Omental fat pad (tissue), 4 donors: ENCODE data around the gene NRXN2. TPM values are rescaled to one million over a fixed set of nuclear protein-coding genes. Genes with fewer than 3 reads are reported as not detected.

Experiments
- ATAC-seq: fragments of 150-250 bp; one replicate; pipeline ENCODE4 v1.9.1; 2016; ENCODE audit warnings: mild to moderate bottlenecking, moderate library complexity; ENCODE audit not compliant: low FRiP score
- DNase-seq: peaks from one replicate; pipeline ENCODE4 v3.0.0-alpha.2; 2019; ENCODE audit warnings: low spot score
- total RNA-seq, 4 donors: library from RNA; depleted of rRNA; stranded (reverse); fragments of >200 nt; gene quantifications; one replicate each; pipeline ENCODE4 v1.1.0, GENCODE V29; 2016
- TF ChIP-seq, protein P1 (sequence below), 3 donors: fragments of 450-650 bp; IDR thresholded peaks; one replicate each; pipeline ENCODE4 v1.5.1; 2016 to 2017; ENCODE audit warnings: antibody characterized with exemption in 3 of 3, mild to moderate bottlenecking in 3 of 3, moderate library complexity in 2 of 3

The NRXN2 gene
- total RNA-seq, 4 donors from 2014 or later, result 1.5 to 6.3 (median 3.4) TPM

DNA sequence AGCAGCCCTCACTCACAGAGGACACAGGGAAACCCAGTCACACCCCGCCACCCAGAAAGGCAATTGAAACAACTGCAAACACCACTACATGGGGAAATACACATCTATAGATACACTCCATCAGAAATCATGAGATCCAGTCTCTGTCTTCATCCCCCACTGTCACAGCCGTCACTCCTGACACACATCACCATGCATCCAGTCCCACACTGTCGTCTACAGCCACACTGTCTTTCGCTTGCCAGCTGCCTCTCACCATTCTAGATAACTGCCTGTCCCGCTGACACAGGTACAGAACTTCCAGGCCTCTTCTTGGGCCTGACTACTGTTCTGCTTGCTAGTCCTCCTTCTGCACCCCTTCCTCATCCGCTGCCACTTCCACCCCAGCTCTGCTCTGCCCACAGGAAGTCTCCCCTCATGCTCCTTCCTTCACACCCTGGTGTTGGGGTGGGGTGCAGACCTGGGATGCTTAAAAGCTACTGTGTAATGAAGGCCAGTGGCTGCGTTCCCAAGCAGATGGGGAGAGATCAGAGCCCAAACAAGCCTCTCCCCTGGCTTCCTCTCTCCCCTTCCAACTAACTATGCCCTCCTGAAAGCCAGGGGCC is 89.3 kb downstream of the NRXN2 start:
- no peak for ATAC-seq
- DNase-seq, result no peak

DNA sequence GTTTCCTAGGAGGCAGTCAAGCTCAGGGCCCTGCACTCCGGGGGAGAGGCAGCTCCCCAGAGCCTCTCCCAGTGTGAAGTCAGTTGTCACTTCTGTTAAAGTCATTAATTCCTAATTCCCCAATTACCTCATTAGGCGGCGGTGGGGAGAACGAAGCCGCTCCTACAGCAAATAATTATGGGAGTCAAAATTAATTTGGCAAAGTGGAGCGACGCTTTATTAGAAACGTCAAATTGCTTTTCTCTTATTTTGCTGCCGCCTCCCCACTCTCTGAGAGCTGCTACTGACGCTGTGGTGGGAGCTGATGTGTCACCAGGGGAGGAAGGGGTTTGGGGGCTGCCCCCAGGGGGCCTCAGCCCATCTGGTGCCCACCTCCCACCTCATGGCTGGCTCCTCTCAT is 90.3 kb downstream of the NRXN2 start:
- DNase-seq (no peak), ATAC-seq (no peak)
- TF ChIP-seq, protein P1, sequence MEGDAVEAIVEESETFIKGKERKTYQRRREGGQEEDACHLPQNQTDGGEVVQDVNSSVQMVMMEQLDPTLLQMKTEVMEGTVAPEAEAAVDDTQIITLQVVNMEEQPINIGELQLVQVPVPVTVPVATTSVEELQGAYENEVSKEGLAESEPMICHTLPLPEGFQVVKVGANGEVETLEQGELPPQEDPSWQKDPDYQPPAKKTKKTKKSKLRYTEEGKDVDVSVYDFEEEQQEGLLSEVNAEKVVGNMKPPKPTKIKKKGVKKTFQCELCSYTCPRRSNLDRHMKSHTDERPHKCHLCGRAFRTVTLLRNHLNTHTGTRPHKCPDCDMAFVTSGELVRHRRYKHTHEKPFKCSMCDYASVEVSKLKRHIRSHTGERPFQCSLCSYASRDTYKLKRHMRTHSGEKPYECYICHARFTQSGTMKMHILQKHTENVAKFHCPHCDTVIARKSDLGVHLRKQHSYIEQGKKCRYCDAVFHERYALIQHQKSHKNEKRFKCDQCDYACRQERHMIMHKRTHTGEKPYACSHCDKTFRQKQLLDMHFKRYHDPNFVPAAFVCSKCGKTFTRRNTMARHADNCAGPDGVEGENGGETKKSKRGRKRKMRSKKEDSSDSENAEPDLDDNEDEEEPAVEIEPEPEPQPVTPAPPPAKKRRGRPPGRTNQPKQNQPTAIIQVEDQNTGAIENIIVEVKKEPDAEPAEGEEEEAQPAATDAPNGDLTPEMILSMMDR (IDR thresholded peaks at IDR 0.05), result no peak

More for the DNA sequence above, 89.3 kb downstream of the NRXN2 start:
- TF ChIP-seq, protein P1 (IDR thresholded peaks at IDR 0.05), result no peak

DNA sequence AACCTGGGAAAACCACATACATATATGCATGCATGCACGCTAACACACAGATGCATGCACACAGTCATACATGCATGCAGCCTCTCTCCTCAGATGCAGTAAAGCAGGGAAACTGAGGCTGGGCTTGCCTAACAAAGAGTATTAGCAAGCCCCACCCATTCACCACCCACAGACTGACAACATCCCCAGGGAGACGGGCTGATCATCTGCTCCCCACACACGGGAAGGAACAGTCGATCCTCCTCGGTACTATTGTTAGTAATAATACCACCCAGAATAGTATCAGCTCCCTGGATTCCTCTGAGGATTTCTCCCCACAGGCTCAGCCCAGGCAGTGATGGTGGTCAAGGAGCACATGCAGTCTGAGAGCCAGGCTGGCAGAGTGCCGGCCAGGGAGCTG is 90.8 kb downstream of the NRXN2 start:
- no peak for ATAC-seq
- DNase-seq, result no peak
- TF ChIP-seq, protein P1 (IDR thresholded peaks at IDR 0.05), result no peak

DNA sequence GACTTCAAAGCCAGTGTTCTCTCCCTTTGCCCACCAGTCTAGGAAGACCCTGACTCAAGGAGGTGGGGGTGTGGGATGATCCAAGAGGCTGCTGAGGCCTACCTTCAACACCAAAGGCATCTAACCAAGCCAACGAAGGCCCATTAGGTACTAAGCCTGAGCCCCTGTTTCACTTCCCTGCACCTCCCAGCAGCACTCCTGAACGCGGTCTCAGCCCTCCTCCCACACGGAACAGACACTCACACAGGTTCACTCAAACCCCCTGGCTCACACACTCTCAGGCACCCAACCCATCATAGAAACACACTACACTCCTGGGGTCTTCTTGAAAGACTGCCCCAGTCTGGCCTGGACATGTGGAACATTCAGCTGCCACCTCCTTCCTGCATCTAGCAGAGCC is 91.3 kb downstream of the NRXN2 start:
- ATAC-seq (no peak), DNase-seq (no peak)
- TF ChIP-seq, protein P1 (IDR thresholded peaks at IDR 0.05), result no peak

DNA sequence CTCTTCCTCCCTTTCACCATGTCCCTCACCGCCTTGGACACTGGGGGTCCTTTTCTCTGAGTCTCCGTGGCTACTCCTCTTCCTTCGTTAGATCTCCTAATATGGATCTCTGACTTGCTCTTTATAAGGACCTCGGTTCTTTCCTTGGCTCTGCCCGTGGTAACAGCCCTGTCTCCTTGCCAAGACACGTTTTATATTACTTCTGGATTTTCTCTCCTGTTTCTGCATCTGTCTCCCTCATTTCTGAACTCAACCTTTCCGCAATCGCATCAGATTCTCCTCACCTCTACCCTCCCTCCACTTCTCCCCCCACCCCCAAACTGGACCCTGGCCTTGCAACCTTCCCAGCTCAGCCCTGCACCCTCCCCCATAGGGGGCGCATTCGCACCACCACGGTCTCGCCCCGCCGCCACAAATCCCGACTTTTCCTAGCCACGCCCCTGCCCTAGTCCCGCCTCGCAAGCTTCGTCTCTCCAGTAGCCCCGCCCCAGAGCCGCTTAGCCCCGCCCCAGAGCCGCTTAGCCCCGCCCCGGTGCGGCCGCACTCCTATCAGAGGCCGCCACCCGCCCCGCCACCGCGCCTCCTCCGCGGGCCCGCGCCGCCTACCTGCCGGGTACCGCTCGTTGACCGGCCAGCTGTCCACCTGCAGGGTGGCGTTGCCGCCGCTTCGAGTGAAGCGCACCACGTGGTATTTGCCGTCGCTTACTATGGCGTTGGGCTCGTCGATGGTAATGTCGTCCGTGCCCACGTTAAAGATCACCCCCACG is 93.0 kb downstream of the NRXN2 start:
- TF ChIP-seq, protein P1 (IDR thresholded peaks at IDR 0.05), result no peak
- DNase-seq (no peak), ATAC-seq (no peak)

DNA sequence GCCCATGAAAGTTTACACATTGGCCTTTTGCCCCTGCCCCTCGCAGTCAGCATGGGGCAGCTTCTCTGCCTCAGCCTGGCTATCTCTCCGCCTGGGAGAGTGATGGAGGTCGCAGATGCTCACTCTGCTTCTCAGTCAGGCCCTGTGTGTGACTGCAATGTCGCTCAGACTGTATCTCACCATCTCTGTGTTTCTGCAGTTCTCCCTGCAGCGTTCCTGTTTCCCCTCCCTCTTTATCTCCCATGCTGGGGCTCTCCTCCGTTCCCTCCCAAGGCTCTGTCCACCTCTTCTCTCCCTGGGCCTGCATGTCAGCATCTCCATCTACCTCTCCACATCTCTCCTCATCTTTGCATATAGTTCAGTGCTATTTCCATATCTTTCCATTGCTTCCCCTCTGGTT is 93.9 kb downstream of the NRXN2 start:
- TF ChIP-seq, protein P1 (IDR thresholded peaks at IDR 0.05), result no peak
- no peak for ATAC-seq

DNA sequence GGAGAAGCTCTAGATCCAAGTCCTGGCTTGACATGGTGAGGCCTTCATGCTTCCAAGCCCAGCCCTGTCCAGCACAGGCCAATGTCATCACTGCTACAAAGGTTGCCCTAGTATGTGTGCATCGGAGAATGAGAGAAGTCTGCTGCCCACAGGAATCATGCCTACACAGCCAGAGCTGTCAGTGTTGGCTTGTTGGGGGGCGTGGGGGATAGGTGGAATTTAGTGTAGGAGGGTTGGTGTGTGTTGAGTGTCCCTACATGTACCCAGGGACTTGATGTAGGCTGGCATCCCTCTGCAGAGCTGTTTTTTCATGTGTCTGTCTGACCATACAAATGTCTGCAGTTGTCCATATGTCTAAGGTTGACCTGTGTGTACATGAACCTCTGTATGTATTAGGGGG is 94.4 kb downstream of the NRXN2 start:
- TF ChIP-seq, protein P1 (IDR thresholded peaks at IDR 0.05), result no peak
- ATAC-seq (no peak), DNase-seq (no peak)

More for the DNA sequence above, 93.9 kb downstream of the NRXN2 start:
- no peak for DNase-seq
